ENCODE results near the gene LRRC10. TPM values are rescaled to one million over a fixed set of nuclear protein-coding genes. Genes with fewer than 3 reads are reported as not detected.

Gene LRRC10
- total RNA-seq, 2 donors from 2014 or later: not detected

GRCh38 chr12:69620077-69620476, 9.4 kb upstream of the LRRC10 start:
- H3K36me3 ChIP-seq (ENCODE audit: control insufficient read depth, insufficient read depth, low read length): no peaks in the 10 kb centered on the region
- Mint-ChIP-seq H3K9me3 (no peaks in the 10 kb centered on the region), H3K4me1 (peaks cover 2% of the 10 kb centered on the region), H3K36me3 (ENCODE audit: low read depth) (no peaks in the 10 kb centered on the region), H3K4me3 (no peak overlapping the region), H3K27ac (no peak overlapping the region), H3K27me3 (ENCODE audit: insufficient read depth) (no peaks in the 10 kb centered on the region)
- H3K9me3 ChIP-seq (ENCODE audit: control insufficient read depth, low read length): no peaks in the 10 kb centered on the region
- H3K9ac ChIP-seq (ENCODE audit: extremely low read depth, low read length, poor library complexity, severe bottlenecking): no peak overlapping the region
- no peaks in the 10 kb centered on the region for H3K27me3 ChIP-seq (ENCODE audit: control insufficient read depth, insufficient read depth, low read length, poor library complexity, severe bottlenecking)
- H3K4me1 ChIP-seq (ENCODE audit: control insufficient read depth, insufficient read depth, low read length): no peaks in the 10 kb centered on the region
- TF ChIP-seq CTCF (conservative IDR thresholded peaks at IDR 0.05): no peak
- WGBS, 2 experiments (ENCODE audit: insufficient coverage in 1 of 2, insufficient read length in 1 of 2): 89 to 93% methylated on average over 3 to 4 of the region's 4 CpGs
- DNase-seq: no peak
- H3K4me3 ChIP-seq (ENCODE audit: low read length): no peak overlapping the region
- H3K27ac ChIP-seq (ENCODE audit: low read depth, low read length): no peak overlapping the region

- no peak overlapping the region for H3K9ac ChIP-seq (ENCODE audit: extremely low read depth, low read length, poor library complexity, severe bottlenecking)
- H3K36me3 Mint-ChIP-seq (ENCODE audit: low read depth): no peaks in the 10 kb centered on the region
- 79 to 80% methylated on average over 5 to 6 of the region's 6 CpGs for WGBS, 2 experiments (ENCODE audit: insufficient coverage in 1 of 2, insufficient read length in 1 of 2)
- no peak overlapping the region for H3K27ac ChIP-seq (ENCODE audit: low read depth, low read length)
- no peak overlapping the region for H3K4me3 ChIP-seq (ENCODE audit: low read length)
- no peaks in the 10 kb centered on the region for H3K27me3 ChIP-seq (ENCODE audit: control insufficient read depth, insufficient read depth, low read length, poor library complexity, severe bottlenecking)
- DNase-seq: no peak
- no peaks in the 10 kb centered on the region for H3K4me1 ChIP-seq (ENCODE audit: control insufficient read depth, insufficient read depth, low read length)
- H3K4me1 Mint-ChIP-seq: peaks cover 2% of the 10 kb centered on the region
- H3K9me3 ChIP-seq (ENCODE audit: control insufficient read depth, low read length): no peaks in the 10 kb centered on the region
- no peak overlapping the region for H3K4me3 Mint-ChIP-seq
- no peak overlapping the region for H3K27ac Mint-ChIP-seq
- TF ChIP-seq CTCF (conservative IDR thresholded peaks at IDR 0.05): no peak
- H3K9me3 Mint-ChIP-seq: no peaks in the 10 kb centered on the region
- H3K36me3 ChIP-seq (ENCODE audit: control insufficient read depth, insufficient read depth, low read length): no peaks in the 10 kb centered on the region
- no peaks in the 10 kb centered on the region for H3K27me3 Mint-ChIP-seq (ENCODE audit: insufficient read depth)
These were observed 8.3 kb upstream of the LRRC10 start for GRCh38 chr12:69619050-69619449.

GRCh38 chr12:69616025-69616424, 5.3 kb upstream of the LRRC10 start:
- no peak overlapping the region for H3K27ac ChIP-seq (ENCODE audit: low read depth, low read length)
- H3K9me3 Mint-ChIP-seq: no peaks in the 10 kb centered on the region
- WGBS, 2 experiments (ENCODE audit: insufficient coverage in 1 of 2, insufficient read length in 1 of 2): 88 to 91% methylated on average over 11 to 12 of the region's 14 CpGs
- H3K36me3 ChIP-seq (ENCODE audit: control insufficient read depth, insufficient read depth, low read length): no peaks in the 10 kb centered on the region
- H3K4me1 ChIP-seq (ENCODE audit: control insufficient read depth, insufficient read depth, low read length): no peaks in the 10 kb centered on the region
- peaks cover 2% of the 10 kb centered on the region for H3K4me1 Mint-ChIP-seq
- H3K4me3 ChIP-seq (ENCODE audit: low read length): no peak overlapping the region
- H3K27me3 Mint-ChIP-seq (ENCODE audit: insufficient read depth): no peaks in the 10 kb centered on the region
- no peaks in the 10 kb centered on the region for H3K9me3 ChIP-seq (ENCODE audit: control insufficient read depth, low read length)
- no peak for TF ChIP-seq CTCF (conservative IDR thresholded peaks at IDR 0.05)
- no peak for DNase-seq
- no peaks in the 10 kb centered on the region for H3K36me3 Mint-ChIP-seq (ENCODE audit: low read depth)
- no peak overlapping the region for H3K4me3 Mint-ChIP-seq
- no peaks in the 10 kb centered on the region for H3K27me3 ChIP-seq (ENCODE audit: control insufficient read depth, insufficient read depth, low read length, poor library complexity, severe bottlenecking)
- H3K27ac Mint-ChIP-seq: no peak overlapping the region
- no peak overlapping the region for H3K9ac ChIP-seq (ENCODE audit: extremely low read depth, low read length, poor library complexity, severe bottlenecking)

Data from endodermal cell (in vitro differentiated cells).